ENCODE results near the gene PTPRS.

PTPRS gene

DNA sequence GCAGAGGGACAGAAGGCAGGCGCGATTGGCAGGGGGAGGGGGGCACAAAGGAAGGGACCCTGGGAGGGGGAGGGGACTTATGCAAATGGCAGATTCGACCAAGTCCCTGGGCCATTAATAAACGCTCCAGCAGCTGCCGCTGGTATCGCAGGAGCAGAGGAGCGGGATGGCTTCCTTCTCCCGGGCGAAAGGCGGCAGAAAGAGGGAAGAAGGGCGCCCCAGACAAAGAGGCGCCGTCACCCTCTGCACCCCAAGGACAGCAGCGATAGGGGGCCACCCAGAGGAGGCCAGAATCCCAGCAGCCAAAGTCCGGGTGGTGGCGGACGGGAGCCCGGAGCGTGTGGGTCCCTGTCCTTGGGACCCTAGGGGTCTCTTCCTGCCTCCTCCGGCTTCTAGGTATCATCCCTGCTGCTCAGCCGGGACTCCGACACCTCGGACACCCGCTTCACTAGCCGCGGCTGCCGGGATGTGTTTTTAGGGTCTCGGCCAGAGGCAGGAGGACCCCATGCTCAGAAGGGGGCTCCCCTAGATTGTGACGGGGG is 1.9 kb downstream of the PTPRS start:
- no peak for DNase-seq (ENCODE audit: low read depth)
- TF ChIP-seq, protein P1, sequence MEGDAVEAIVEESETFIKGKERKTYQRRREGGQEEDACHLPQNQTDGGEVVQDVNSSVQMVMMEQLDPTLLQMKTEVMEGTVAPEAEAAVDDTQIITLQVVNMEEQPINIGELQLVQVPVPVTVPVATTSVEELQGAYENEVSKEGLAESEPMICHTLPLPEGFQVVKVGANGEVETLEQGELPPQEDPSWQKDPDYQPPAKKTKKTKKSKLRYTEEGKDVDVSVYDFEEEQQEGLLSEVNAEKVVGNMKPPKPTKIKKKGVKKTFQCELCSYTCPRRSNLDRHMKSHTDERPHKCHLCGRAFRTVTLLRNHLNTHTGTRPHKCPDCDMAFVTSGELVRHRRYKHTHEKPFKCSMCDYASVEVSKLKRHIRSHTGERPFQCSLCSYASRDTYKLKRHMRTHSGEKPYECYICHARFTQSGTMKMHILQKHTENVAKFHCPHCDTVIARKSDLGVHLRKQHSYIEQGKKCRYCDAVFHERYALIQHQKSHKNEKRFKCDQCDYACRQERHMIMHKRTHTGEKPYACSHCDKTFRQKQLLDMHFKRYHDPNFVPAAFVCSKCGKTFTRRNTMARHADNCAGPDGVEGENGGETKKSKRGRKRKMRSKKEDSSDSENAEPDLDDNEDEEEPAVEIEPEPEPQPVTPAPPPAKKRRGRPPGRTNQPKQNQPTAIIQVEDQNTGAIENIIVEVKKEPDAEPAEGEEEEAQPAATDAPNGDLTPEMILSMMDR (IDR thresholded peaks at IDR 0.05; ENCODE audit: control insufficient read depth, extremely low read depth, insufficient read depth) = no peak
- no peak overlapping the region for H3K4me3 ChIP-seq (ENCODE audit: low read depth, low read length)

DNA sequence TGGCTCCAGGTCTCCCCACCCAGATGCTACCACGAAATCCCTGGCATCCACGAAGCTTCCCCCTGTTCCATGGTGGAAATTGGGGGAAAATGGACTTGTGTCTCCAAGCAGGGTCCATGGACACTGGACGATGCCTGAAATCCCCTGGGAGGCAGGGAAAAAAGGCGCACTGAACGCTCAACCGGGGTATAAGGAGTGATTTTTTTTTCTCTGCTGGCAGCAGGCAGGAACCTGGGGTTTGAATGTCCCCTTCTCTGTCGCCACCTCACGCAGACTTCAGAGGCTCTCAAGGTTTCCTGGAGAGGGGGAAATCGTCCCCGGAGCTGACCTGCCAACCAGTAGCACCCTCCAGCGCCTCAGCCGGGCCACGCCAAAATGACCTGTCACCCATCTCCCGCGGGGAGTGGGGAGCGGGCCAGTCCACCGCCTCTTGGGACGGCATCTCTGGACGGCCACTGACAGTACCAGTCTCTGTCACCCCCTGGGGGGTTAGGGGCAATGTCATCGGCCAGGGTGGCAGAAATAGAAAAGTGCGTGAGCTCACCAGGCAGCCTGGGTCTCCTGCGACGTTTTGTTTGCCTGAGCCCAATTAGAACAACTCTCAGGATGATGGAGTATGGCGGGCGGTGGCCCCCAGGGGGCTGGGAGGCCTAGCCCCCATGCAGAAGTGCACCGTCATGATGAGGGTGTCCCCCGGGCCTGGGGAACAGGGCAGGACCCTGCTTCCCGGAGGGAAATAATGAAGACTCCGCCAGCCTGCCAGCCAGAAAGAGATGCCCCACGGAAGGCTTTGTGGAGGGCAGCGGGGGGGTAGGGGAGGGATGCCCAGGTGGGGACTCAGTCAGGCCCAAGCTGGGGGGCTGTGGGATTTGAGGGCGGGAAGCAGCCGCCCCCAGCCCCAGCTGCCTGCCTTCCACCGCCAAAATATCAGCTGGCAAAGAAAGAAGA is 2.6 kb downstream of the PTPRS start:
- H3K4me3 ChIP-seq (ENCODE audit: low read depth, low read length) = no peak overlapping the region
- TF ChIP-seq, protein P1 (IDR thresholded peaks at IDR 0.05; ENCODE audit: control insufficient read depth, extremely low read depth, insufficient read depth) = no peak
- DNase-seq (ENCODE audit: low read depth) = no peak

DNA sequence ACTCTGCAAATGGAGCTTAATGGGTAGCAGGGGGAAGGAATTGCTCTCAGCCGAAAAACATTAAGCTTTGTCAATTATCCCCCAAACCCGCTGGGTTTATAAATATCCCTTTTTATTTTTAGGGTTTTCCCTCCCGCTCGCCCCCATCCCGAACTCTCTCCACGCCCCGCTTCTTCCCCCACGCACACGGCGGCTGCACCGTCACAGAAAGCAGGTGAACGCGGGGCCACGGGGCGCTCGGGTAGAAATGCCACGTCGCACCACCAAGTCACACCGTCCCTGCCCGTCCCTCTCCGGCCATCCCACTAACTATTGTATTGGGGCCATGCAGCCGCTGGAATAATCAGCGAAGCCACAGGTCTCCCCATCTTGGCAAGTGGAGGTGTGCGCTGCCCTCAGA is 3.5 kb downstream of the PTPRS start:
- no peak for DNase-seq (ENCODE audit: low read depth)
- no peak overlapping the region for H3K4me3 ChIP-seq (ENCODE audit: low read depth, low read length)
- TF ChIP-seq, protein P1 (IDR thresholded peaks at IDR 0.05; ENCODE audit: control insufficient read depth, extremely low read depth, insufficient read depth) = no peak

DNA sequence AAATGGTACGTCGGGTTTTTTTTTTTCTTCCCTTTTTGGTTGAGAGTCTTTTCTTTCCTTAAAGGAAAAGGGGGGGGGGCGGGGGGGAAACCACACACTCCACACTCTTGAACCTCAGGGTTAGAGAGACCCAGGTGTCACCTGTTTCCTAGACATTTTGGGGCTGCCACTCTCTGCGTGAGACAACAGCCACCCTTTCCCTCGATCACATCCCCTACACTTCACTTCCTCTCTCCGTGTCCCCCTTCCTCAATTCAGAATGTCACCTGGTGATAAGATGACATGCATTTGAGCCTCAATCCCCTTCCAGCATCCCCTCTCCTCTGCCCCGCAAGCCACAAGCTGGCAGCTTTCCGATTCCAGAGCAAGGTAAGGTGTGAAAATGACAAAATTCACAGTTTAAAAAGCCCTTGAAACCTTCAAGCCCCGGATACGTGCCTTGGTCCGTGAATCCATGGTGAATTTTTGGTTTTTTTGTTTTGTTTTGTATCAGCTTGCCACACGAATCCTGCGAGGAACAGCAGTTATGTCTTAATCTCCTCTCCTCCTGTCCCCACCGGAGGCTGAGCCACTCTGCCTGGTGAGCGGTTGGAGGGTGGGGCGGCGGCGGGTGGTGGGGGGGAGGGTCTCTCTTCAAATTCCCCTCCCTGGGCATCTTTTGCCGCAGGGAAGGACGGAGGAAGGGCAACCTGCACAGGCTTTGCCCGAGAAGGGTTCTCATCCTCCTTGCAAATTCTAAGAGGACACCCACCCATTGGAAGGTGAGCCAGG is 4.2 kb downstream of the PTPRS start:
- TF ChIP-seq, protein P1 (IDR thresholded peaks at IDR 0.05; ENCODE audit: control insufficient read depth, extremely low read depth, insufficient read depth) = no peak
- no peak for DNase-seq (ENCODE audit: low read depth)

DNA sequence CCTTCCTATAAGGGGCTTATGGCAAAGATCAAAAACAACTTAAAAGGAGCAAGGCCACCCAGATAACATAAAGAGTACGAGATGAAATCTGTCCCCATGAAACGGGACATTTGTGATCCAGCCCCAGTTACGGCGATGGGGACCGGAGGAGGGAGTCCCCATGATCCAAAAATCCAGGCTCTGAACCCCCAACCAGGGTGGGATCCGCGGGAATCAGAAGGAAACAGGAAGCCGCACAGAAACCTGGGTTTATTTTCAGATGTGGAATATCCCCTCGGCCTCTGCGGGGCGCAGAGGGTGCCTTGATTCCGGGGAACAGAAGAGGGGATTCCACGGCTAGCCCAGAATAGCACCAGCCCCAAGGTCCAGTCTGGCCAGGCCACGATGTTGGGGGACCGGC is 5.0 kb downstream of the PTPRS start:
- H3K4me3 ChIP-seq (ENCODE audit: low read depth, low read length) = no peak overlapping the region
- TF ChIP-seq, protein P1 (IDR thresholded peaks at IDR 0.05; ENCODE audit: control insufficient read depth, extremely low read depth, insufficient read depth) = no peak
- DNase-seq (ENCODE audit: low read depth) = no peak

More for the DNA sequence above, 4.2 kb downstream of the PTPRS start:
- no peak overlapping the region for H3K4me3 ChIP-seq (ENCODE audit: low read depth, low read length)

DNA sequence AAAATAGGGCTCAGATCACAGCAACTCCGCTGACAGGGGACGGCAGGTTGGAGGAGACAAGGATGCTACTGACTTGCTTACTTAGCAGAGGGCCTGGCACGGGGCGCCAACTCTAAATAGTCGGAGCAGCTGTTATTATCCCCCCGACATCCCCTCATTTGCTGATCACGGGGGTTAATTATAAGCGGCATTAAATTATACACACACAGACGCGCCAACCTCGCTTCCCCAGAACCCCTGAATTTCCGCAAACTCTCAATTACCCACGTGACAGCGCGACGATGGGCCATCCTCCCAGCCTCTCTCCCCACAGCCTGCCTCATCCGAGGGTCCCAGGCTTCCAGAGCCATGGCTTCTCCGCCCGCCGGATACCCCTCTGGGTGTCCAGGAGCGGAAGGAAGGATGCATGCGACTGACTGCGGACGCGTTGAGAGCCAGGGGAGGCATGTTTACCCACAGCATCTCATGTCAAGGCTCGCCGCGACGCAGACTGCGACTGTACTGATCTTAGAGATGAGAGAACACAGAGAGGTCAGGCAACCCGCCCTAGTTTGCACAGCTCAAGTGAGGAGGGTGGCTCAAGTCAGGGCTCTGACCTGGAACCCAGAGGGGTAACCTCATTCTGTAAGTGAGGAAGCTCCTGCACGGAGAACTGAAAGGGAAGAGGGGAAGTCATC is 5.7 kb downstream of the PTPRS start:
- no peak overlapping the region for H3K4me3 ChIP-seq (ENCODE audit: low read depth, low read length)
- TF ChIP-seq, protein P1 (IDR thresholded peaks at IDR 0.05; ENCODE audit: control insufficient read depth, extremely low read depth, insufficient read depth) = no peak
- no peak for DNase-seq (ENCODE audit: low read depth)

All from LNCaP clone FGC (cell line).